ENCODE results near the gene DROSHA.

Gene DROSHA

DNA sequence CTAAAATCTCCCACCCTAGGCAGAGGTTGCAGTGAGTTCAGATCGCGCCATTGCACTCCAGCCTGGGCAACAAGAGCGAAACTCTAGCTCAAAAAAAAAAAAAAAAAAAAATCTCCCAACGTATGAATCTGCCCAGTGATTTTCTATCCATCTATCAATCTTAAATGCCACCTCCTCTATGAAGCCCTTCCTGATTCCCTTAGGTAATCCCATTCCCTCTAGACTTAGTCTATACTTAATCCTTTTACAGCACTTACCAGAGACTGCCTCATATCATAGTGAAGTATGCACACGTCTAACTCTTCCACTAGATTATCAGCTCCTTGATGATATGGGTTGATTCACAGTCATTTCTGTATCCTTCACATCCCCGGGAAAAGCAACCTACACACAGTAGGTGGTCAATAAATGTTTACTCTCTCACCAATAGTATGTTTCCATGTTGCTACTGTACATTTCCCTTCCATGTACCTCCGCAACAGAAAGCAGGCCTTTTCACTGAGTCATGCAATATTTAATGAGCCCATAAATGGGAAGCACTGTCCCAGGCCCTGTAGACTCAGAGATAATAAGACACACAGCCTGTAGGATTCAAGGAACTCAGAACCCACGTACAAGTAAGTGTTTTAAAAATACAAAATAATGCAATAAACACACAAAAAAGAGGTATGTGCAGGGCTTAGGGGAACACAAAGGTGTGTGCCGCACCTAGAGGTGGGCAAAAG is 1.2 kb downstream of the DROSHA start:
- DNase-seq: no peak

- DNase-seq: no peak
Observed at GRCh38 chr5:31523041-31523440, 8.9 kb downstream of the DROSHA start.

GRCh38 chr5:31516802-31517201 is 15.1 kb downstream of the DROSHA start:
- DNase-seq: no peak

DNA sequence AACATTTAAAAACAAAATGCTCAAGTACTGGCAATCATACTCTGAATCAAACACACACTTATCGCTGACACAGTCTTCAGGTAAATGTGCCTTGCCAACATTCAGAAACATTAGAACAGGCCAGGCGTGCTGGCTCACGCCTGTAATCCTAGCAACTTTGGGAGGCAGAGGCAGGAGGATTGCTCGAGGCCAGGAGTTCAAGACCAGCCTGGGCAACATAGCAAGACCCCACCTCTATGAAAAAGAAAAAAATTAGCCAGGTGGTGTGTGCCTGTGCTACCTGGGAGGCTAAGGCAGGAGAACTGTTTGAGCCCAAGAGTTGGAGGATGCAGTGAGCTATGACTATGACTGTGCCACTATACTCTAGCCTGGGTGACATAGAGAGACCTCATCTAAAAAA is 20.6 kb downstream of the DROSHA start:
- no peak for DNase-seq

DNA sequence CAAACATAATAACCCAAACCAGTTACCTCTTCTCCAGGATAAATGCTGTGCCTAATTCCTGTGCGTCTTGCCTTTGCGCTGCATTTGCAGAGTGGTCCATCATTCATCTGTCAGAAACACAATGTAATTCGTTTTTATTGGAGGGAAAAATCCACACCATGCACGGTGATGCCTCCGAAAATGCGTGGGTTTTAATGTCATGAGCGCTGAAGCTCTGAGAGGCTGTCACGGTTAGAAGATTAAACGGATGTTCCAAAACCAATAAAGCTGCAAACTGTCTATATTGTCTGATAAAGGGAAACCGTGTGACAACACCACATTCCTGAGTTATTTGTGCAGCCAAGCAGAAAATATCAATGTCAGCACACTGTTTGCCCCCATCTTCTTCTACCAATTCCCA is 27.4 kb downstream of the DROSHA start:
- DNase-seq: no peak

DNA sequence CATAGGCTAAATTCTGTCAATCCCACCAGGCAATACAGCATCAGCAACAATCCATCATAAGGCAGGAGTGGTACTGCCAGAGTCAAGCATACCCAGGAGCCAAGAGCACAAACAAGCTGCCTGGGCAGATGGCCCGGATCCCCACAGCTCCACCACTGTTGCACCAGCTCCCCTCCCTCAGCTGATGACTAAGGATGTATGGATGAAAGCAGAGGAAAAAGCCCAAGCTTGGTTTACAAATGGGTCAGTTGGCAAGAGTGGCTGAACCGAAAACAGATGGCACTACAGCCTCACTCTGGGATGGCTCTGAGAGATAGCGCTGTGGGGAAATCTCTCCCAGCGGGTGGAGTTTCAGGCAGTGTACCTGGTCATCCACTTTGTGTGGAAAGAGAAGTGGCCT is 29.4 kb downstream of the DROSHA start:
- no peak for DNase-seq

DNA sequence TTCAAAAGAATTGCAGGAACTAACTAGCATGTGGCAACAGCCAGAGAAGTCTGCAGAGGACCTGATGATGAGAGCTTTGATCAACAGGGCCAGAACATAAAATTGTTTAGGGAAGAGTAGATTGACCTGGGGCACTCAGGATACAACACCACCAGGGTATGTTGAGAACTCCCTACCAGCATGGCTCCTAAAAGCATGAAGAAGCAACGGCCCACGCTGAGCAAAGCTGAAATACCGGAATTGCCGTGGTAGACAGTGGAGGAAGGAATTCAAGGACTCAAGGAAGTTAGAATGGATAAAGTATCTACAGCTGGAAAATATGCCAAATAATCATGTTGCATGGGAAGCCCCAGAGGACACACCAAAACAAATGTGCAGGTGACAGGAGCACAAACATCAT is 31.6 kb downstream of the DROSHA start:
- no peak for DNase-seq

GRCh38 chr5:31496891-31497290 is 35.0 kb downstream of the DROSHA start:
- no peak for DNase-seq

GRCh38 chr5:31496301-31496700 is 35.6 kb downstream of the DROSHA start:
- DNase-seq: no peak

DNA sequence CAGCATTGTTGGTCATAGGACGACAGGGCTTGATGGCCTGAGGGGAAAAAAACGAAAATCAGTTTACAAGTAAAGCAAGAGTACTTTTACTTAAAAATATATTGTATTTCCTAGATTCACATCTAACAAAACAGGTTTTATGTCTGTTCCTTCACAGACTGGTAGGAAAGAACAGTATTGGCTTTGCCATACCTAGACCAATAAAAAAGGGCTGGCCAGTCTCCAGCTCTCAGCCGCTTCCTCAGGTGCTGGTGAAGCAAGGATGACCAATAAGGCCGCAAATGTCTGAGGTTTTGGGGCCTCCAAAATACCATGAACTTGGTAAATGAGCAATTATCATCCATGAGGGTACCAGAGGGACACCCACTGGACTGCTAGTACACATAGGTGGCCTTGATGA is 36.6 kb downstream of the DROSHA start:
- no peak for DNase-seq

- no peak for DNase-seq
Observed at GRCh38 chr5:31492869-31493268, 39.0 kb downstream of the DROSHA start.

DNA sequence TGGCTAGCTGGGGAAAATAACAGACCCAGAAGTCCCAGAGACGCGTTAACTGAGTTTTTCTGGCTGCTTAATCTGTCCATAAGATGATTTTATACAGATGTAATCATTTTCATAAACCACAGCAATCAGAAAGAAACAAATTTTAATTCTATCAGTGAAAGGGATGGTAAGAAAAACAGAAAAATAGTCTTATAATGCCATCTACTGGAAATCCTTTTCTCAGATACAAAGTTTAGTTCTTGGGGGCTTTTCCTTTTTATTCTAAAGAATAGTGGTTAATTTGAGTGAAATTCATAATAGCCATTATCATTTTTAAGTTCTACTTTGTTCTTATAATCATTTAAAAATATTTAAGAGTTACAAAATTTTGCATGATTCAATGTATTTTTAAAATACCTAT is 44.4 kb downstream of the DROSHA start:
- no peak for DNase-seq

DNA sequence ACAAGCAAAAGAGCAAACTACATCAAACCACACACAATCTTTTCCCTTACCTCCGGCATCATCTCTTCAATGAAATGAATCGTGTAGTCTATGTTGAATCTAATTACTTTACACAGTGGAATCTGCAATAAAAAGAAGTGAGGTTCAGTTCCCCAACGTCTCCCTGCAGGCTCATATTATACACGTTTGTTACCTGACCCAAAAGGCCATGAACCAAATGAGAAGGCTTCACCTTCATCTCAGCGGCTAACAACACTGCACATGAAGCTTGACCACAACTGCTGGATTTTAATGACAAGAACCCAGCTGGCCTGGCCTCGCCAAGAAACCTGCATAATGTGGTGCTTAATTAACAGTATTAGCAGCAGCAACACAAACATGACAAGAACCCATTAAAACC is 45.5 kb downstream of the DROSHA start:
- DNase-seq: no peak

DNA sequence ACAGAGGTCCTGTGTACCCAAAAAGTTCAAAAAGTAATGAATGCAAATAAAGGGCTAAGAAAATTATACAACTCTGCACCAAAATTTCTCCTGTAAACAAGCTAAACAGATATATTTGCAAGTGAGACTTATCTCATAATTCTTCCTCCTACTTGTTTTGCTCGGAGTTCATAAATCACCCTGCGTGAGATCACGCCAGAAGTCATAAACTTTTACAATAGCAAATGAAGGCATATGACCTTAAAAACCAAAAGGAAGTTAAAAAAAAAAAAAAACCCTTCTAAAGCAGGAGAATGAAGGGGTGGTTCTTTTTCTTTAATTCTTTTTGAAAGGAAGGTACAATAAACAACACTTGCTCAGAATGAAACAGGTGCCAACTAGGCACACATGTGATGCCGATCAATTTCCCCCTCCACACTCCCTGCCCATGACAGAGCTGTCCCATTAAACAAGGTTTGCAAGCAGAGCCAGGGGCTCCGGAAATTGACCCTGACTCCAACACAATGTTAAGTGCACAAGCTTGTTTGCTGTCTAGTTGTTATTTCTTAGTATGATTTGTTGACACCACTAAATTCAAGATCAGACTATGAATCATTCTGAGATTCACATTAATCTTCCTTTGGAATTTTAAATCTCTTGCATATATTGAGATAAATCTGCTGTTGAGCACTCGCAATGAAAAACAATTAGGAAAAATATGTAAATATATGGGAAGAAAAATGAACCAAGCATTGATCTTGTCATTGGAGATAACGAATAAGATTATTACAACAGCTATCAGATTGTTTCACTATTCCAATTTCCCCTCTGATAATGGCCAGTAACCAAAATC is 46.3 kb downstream of the DROSHA start:
- DNase-seq: no peak

DNA sequence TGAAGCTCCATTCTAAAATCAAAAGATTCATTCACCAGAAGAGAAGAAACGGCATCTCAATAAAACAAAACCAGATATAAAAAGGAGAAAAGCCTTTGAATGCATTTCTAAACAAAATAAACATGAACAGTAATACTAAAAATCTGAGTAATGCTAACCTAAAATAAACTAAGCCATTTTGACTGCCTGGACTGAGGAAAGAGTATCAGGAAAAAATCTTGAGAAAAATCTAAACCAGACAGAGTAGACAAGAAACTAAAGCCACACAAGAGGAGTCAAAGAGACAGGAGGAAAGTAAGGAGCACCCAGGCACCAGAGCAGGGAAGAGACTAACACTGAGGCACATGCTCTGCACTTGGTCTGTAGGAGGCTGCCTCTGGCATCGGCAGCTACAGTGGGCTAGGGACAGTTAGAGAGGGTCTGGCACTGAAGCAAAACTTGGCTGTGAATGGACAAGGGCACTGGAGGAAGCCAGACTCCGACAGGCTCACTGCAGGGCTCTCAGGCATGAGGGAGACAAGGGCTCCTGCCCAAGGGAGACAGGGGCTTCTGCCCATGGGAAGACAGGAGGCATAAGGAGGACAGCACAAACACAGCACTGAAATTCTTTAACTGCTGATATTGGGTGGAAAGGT is 50.2 kb downstream of the DROSHA start:
- no peak for DNase-seq

- DNase-seq: no peak
Observed at GRCh38 chr5:31479706-31480105, 52.2 kb downstream of the DROSHA start.

DNA sequence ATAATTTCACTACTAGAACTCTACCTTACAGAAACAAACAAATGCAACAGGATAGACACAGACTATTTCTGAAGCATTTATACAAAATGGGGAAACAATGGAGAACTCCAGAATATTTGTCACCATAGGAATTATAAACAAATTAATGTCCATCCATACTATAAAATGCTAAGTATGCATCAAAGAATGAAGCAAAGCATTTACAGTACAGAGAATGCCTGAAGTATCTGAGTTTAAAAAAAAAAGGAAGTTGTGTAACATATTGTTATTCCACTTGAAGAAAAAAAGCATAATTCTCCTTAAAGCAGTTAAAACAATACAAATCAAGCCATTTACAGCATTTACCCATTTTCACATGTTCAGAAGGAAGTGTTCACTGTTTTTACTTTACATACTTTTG is 53.0 kb downstream of the DROSHA start:
- no peak for DNase-seq

DNA sequence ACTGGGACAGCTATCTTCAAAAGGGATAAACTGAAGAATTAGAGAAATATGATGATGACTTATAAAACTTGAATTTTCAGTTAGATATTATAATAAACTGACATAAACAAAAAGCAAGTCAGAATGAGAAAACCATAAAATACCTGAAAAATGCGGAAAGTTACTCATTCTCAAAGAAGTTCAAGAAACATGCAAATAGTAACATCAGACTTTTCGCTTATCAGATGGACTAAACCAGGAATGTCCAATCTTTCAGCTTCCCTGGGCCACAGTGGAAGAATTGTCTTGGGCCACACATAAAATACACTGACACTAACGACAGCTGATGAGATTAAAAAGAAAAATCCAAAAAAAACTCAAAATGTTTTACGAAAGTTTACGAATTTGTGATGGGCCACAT is 53.9 kb downstream of the DROSHA start:
- DNase-seq: no peak

DNA sequence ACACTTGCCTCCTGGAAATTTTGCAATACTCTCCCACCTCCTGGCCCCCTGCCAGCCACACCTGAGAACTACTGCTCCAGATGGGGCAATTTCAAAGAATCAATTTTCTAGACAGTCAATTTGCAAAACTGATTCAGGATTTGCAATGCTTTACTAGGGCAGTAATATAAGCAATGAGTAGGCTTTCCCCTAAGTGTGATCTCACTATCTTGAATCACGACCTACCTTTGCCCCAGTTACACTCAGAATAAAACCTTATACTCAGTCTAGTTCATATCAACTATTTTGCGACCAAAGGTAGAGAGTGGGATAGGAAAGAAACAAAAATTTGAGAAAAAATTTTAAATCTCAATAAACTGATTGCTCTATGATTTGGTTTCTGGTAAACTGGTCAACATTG is 54.4 kb downstream of the DROSHA start:
- DNase-seq: no peak

- DNase-seq: no peak
Observed at GRCh38 chr5:31476738-31477141, 55.2 kb downstream of the DROSHA start.

GRCh38 chr5:31471916-31472315 is 60.0 kb downstream of the DROSHA start:
- DNase-seq: no peak

DNA sequence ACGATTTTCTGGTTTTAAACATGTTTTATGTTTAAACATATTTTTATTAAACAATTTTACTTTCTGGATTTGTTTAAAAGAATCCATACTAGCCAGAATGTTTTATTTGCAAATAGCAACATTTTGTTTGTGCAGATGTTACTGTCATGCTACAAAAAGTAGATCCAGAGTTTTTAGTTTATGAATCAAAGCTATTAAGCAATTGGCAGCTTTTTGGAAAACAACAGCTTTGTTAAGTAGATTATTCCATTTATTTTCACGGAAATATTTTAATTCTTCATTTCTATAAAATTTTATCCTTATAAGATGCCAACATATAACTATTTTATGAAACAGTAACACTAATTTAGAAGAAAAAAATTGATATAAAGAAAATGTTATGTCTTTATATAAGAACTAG is 60.9 kb downstream of the DROSHA start:
- no peak for DNase-seq

GRCh38 chr5:31470608-31471007 is 61.3 kb downstream of the DROSHA start:
- DNase-seq: peak; percentile 3

GRCh38 chr5:31469886-31470285 is 62.0 kb downstream of the DROSHA start:
- DNase-seq: no peak
